ENCODE data around the gene LMO1.

Gene LMO1

GRCh38 chr11:8209208-8209807 is 54.4 kb downstream of the LMO1 start:
- DNase-seq (ENCODE audit: extremely low read depth in 1 of 2, low read depth in 1 of 2): no peak

- no peak for DNase-seq (ENCODE audit: extremely low read depth in 1 of 2, low read depth in 1 of 2)
Measured at GRCh38 chr11:8207080-8208000, 56.3 kb downstream of the LMO1 start.

GRCh38 chr11:8206251-8207079 is 57.2 kb downstream of the LMO1 start:
- DNase-seq (ENCODE audit: extremely low read depth in 1 of 2, low read depth in 1 of 2): no peak

GRCh38 chr11:8205566-8205965 is 58.1 kb downstream of the LMO1 start:
- no peak for DNase-seq (ENCODE audit: extremely low read depth in 1 of 2, low read depth in 1 of 2)

GRCh38 chr11:8204596-8204995 is 59.1 kb downstream of the LMO1 start:
- no peak for DNase-seq (ENCODE audit: extremely low read depth in 1 of 2, low read depth in 1 of 2)

GRCh38 chr11:8204025-8204424 is 59.7 kb downstream of the LMO1 start:
- DNase-seq (ENCODE audit: extremely low read depth in 1 of 2, low read depth in 1 of 2): no peak

- DNase-seq (ENCODE audit: extremely low read depth in 1 of 2, low read depth in 1 of 2): no peak
Measured at GRCh38 chr11:8203414-8203715, 60.3 kb downstream of the LMO1 start.

- no peak for DNase-seq (ENCODE audit: extremely low read depth in 1 of 2, low read depth in 1 of 2)
Measured at GRCh38 chr11:8202516-8203413, 60.9 kb downstream of the LMO1 start.

- DNase-seq (ENCODE audit: extremely low read depth in 1 of 2, low read depth in 1 of 2): no peak
Measured at GRCh38 chr11:8201644-8202365, 61.9 kb downstream of the LMO1 start.

GRCh38 chr11:8199676-8200075 is 64.0 kb downstream of the LMO1 start:
- no peak for DNase-seq (ENCODE audit: extremely low read depth in 1 of 2, low read depth in 1 of 2)

GRCh38 chr11:8196749-8197148 is 66.9 kb downstream of the LMO1 start:
- DNase-seq (ENCODE audit: extremely low read depth in 1 of 2, low read depth in 1 of 2): no peak

- no peak for DNase-seq (ENCODE audit: extremely low read depth in 1 of 2, low read depth in 1 of 2)
Measured at GRCh38 chr11:8194956-8195355, 68.7 kb downstream of the LMO1 start.

GRCh38 chr11:8192896-8193209 is 70.8 kb downstream of the LMO1 start:
- no peak for DNase-seq (ENCODE audit: extremely low read depth in 1 of 2, low read depth in 1 of 2)

GRCh38 chr11:8192016-8192895 is 71.4 kb downstream of the LMO1 start:
- peak in 1 of 2 donors; percentile 9 for DNase-seq (ENCODE audit: extremely low read depth in 1 of 2, low read depth in 1 of 2)

GRCh38 chr11:8190431-8190830 is 73.2 kb downstream of the LMO1 start:
- DNase-seq (ENCODE audit: extremely low read depth in 1 of 2, low read depth in 1 of 2): no peak

GRCh38 chr11:8186429-8186828 is 77.2 kb downstream of the LMO1 start:
- DNase-seq (ENCODE audit: extremely low read depth in 1 of 2, low read depth in 1 of 2): no peak

GRCh38 chr11:8183111-8183510 is 80.6 kb downstream of the LMO1 start:
- no peak for DNase-seq (ENCODE audit: extremely low read depth in 1 of 2, low read depth in 1 of 2)

- no peak for DNase-seq (ENCODE audit: extremely low read depth in 1 of 2, low read depth in 1 of 2)
Measured at GRCh38 chr11:8180469-8180868, 83.2 kb downstream of the LMO1 start.

- no peak for DNase-seq (ENCODE audit: extremely low read depth in 1 of 2, low read depth in 1 of 2)
Measured at GRCh38 chr11:8178297-8178696, 85.4 kb downstream of the LMO1 start.
